H1 (cell line): ENCODE data around the gene REPS1. TPM values are rescaled to one million over a fixed set of nuclear protein-coding genes. Genes with fewer than 3 reads are reported as not detected.

Experiments used
- CTCF ChIA-PET: fragments of 300-600 bp; sonication (Branson Sonifier 250); formaldehyde crosslinking; loops from one replicate; lab custom pipeline; 2021; ENCODE audit not compliant: partially characterized antibody; lab: Charles Lee
- POLR2A ChIA-PET: fragments of 300-600 bp; sonication (Branson Sonifier 250); formaldehyde crosslinking; loops from one replicate; lab custom pipeline; 2021; ENCODE audit warnings: inconsistent platforms; ENCODE audit not compliant: partially characterized antibody; lab: Charles Lee
- DNase-seq, 2 experiments: peaks; one replicate each; pipeline versions ENCODE4 v3.0.0 to v3.0.0-alpha.2; 2010 to 2022; ENCODE audit warnings: low spot score in 2 of 2, low read depth in 1 of 2, mixed read lengths in 1 of 2
- FAIRE-seq: peaks from 2 replicates; lab custom pipeline; 2011; peaks lifted over from hg19 to GRCh38; lab: Jason Lieb, UNC
- H2AFZ ChIP-seq: 2 replicates; pipeline ENCODE4 v1.8.1; 2012; ENCODE audit warnings: low read length, inconsistent platforms
- H2AK5ac ChIP-seq: 2 replicates; pipeline ENCODE4 v1.6.1; 2013; ENCODE audit warnings: low read depth, low read length
- H2BK120ac ChIP-seq: replicated peaks from 2 replicates; pipeline ENCODE3; 2013; ENCODE audit warnings: low read depth, low read length, inconsistent platforms
- H2BK12ac ChIP-seq: 2 replicates; pipeline ENCODE4 v1.6.1; 2013; ENCODE audit warnings: low read depth, low read length
- H2BK15ac ChIP-seq: 2 replicates; pipeline ENCODE4 v1.6.1; 2013; ENCODE audit warnings: low read length
- H2BK20ac ChIP-seq: 2 replicates; pipeline ENCODE4 v1.6.1; 2013; ENCODE audit warnings: low read length
- H2BK5ac ChIP-seq: 2 replicates; pipeline ENCODE4 v1.6.1; 2013; ENCODE audit warnings: low read depth, low read length
- H3K14ac ChIP-seq: 2 replicates; pipeline ENCODE4 v1.6.1; 2013; ENCODE audit warnings: inconsistent platforms; ENCODE audit not compliant: insufficient read length
- H3K18ac ChIP-seq: 2 replicates; pipeline ENCODE4 v1.6.1; 2013; ENCODE audit warnings: low read length; ENCODE audit errors: extremely low read depth
- H3K23ac ChIP-seq: 2 replicates; pipeline ENCODE4 v1.6.1; 2013; ENCODE audit warnings: inconsistent platforms; ENCODE audit not compliant: insufficient read length
- H3K23me2 ChIP-seq: 2 replicates; pipeline ENCODE4 v1.6.1; 2013; ENCODE audit warnings: low read depth, low read length
- H3K27ac ChIP-seq: 2 replicates; pipeline ENCODE4 v1.6.1; 2011; ENCODE audit warnings: low read depth, low read length, inconsistent platforms
- H3K27me3 ChIP-seq, 4 experiments: replicated peaks in 1 of 4; 1 replicate in 1 of 4; 2 replicates in 3 of 4; pipeline versions ENCODE4 v1.6.1 to v1.8.1; 2011 to 2013; ENCODE audit warnings: low read length in 3 of 4, mild to moderate bottlenecking in 3 of 4, inconsistent platforms in 2 of 4, mixed read lengths in 2 of 4, moderate library complexity in 1 of 4; ENCODE audit not compliant: control insufficient read depth in 3 of 4, insufficient read depth in 3 of 4; ENCODE audit errors: extremely low read depth in 1 of 4
- H3K36me3 ChIP-seq, 4 experiments: 2 replicates each; pipeline versions ENCODE4 v1.6.1 to v1.8.1; 2011 to 2013; ENCODE audit warnings: mild to moderate bottlenecking in 4 of 4, low read length in 3 of 4, moderate library complexity in 2 of 4, control low read depth in 1 of 4, inconsistent platforms in 1 of 4; ENCODE audit not compliant: insufficient read depth in 4 of 4, control insufficient read depth in 2 of 4
- H3K4ac ChIP-seq: replicated peaks from 2 replicates; pipeline ENCODE3; 2013; ENCODE audit warnings: low read length, low read depth, mixed read lengths, inconsistent platforms; ENCODE audit not compliant: insufficient read length
- H3K4me1 ChIP-seq, 4 experiments: replicated peaks in 1 of 4; 1 replicate in 1 of 4; 2 replicates in 3 of 4; pipeline versions ENCODE4 v1.6.1 to v1.8.1; 2011 to 2013; ENCODE audit warnings: low read length in 3 of 4, inconsistent platforms in 2 of 4, mixed read lengths in 1 of 4; ENCODE audit not compliant: insufficient read depth in 4 of 4, control insufficient read depth in 3 of 4
- H3K4me2 ChIP-seq, 2 experiments: 2 replicates each; pipeline versions ENCODE4 v1.6.1 to v1.8.1; 2011 to 2013; ENCODE audit warnings: low read depth in 2 of 2, low read length in 2 of 2, control low read depth in 1 of 2, inconsistent platforms in 1 of 2, mild to moderate bottlenecking in 1 of 2; ENCODE audit not compliant: insufficient read depth in 1 of 2
- H3K4me3 ChIP-seq, 4 experiments: fragments of 200-600, 300-600 bp in 1 of 4; sonication (generic), shearing (Covaris generic), sonication (Bioruptor Twin) in 1 of 4; 2 replicates each; pipeline versions ENCODE4 v1.5.1 to v1.8.1; 2011 to 2016; ENCODE audit warnings: low read length in 4 of 4, low read depth in 3 of 4, control low read depth in 2 of 4, inconsistent platforms in 2 of 4, mild to moderate bottlenecking in 2 of 4, mixed read lengths in 1 of 4, moderate library complexity in 1 of 4; ENCODE audit not compliant: insufficient read depth in 2 of 4; ENCODE audit errors: extremely low read depth in 1 of 4
- H3K56ac ChIP-seq: replicated peaks from 2 replicates; pipeline ENCODE3; 2013; ENCODE audit warnings: low read depth, mild to moderate bottlenecking, mixed read lengths, low read length, inconsistent platforms; ENCODE audit not compliant: insufficient read length
- H3K79me1 ChIP-seq: 2 replicates; pipeline ENCODE4 v1.6.1; 2013; ENCODE audit warnings: low read depth, low read length, control low read depth
- H3K79me2 ChIP-seq, 2 experiments: 2 replicates each; pipeline versions ENCODE4 v1.6.1 to v1.8.1; 2012 to 2013; ENCODE audit warnings: low read length in 2 of 2, mild to moderate bottlenecking in 2 of 2, inconsistent platforms in 1 of 2; ENCODE audit not compliant: insufficient read depth in 2 of 2, control insufficient read depth in 1 of 2
- H3K9ac ChIP-seq, 4 experiments: replicated peaks in 1 of 4; 1 replicate in 1 of 4; 2 replicates in 3 of 4; pipeline versions ENCODE4 v1.6.1 to v1.8.1; 2011 to 2013; ENCODE audit warnings: low read depth in 3 of 4, low read length in 3 of 4, control low read depth in 2 of 4, mild to moderate bottlenecking in 2 of 4, moderate library complexity in 2 of 4, inconsistent platforms in 1 of 4; ENCODE audit errors: extremely low read depth in 1 of 4
- H3K9me3 ChIP-seq, 2 experiments: 2 replicates each; pipeline versions ENCODE4 v1.6.1 to v1.8.1; 2012 to 2013; ENCODE audit warnings: mild to moderate bottlenecking in 2 of 2, moderate library complexity in 2 of 2, control low read depth in 1 of 2, inconsistent platforms in 1 of 2, low read depth in 1 of 2, low read length in 1 of 2, mixed read lengths in 1 of 2; ENCODE audit not compliant: insufficient read depth in 2 of 2
- H4K20me1 ChIP-seq, 2 experiments: replicated peaks in 1 of 2; 2 replicates each; pipeline versions ENCODE3 to v1.8.1; 2011 to 2013; ENCODE audit warnings: inconsistent platforms in 2 of 2, low read length in 2 of 2, mild to moderate bottlenecking in 1 of 2; ENCODE audit not compliant: insufficient read depth in 2 of 2, control insufficient read depth in 1 of 2
- H4K5ac ChIP-seq: 2 replicates; pipeline ENCODE4 v1.6.1; 2013; ENCODE audit warnings: low read length, low read depth, mixed read lengths, inconsistent platforms; ENCODE audit not compliant: insufficient read length
- H4K8ac ChIP-seq: 2 replicates; pipeline ENCODE4 v1.8.0; 2013; ENCODE audit warnings: mild to moderate bottlenecking, moderate library complexity, low read length, inconsistent platforms; ENCODE audit not compliant: insufficient read depth; ENCODE audit errors: extremely low read depth
- H4K91ac ChIP-seq: replicated peaks from 2 replicates; pipeline ENCODE3; 2013; ENCODE audit warnings: low read length, mixed read lengths, inconsistent platforms; ENCODE audit not compliant: insufficient read length
- RBBP5 ChIP-seq: IDR thresholded peaks from 2 replicates; pipeline ENCODE4 v1.7.1; 2012; ENCODE audit warnings: low read depth, mild to moderate bottlenecking, inconsistent platforms, low read length, moderate library complexity, borderline replicate concordance
- WGBS, 2 experiments: shearing (Covaris generic) in 1 of 2; methylation state at CpG; one replicate each; pipeline versions ENCODE4 v1.1.6 to v1.1.7; 2013 to 2015; ENCODE audit warnings: low lambda C conversion rate in 2 of 2, mixed read lengths in 2 of 2, inconsistent platforms in 1 of 2, low coverage in 1 of 2, missing lambda C conversion rate in 1 of 2; ENCODE audit not compliant: insufficient replicate concordance in 2 of 2, insufficient coverage in 1 of 2, insufficient read length in 1 of 2; ENCODE audit errors: extremely low coverage in 1 of 2, missing lambda C conversion rate in 1 of 2; 5-methylcytosine and 5-hydroxymethylcytosine counted together
- polyA plus RNA-seq, 7 experiments: library from polyadenylated mRNA; depleted of rRNA in 3 of 7; stranded (reverse) in 5 of 7; unstranded in 2 of 7; fragments of >200 nt in 5 of 7; fragments of 200-250 nt in 2 of 7; gene quantifications; 1 replicate in 5 of 7; 2 replicates in 1 of 7; 4 replicates in 1 of 7; pipeline versions ENCODE4 v1.2.1 to v1.2.3, GENCODE V29; 2011 to 2013; ENCODE audit warnings: missing spikeins in 2 of 7, mixed read lengths in 2 of 7
- total RNA-seq: library from RNA; stranded (reverse); fragmentation: NEBNext Ultra II Directional; extraction: Animal tissue kit (Norgen Biotek cat#: 25700); gene quantifications from 2 replicates; pipeline ENCODE4 v1.2.1, GENCODE V29; 2021

Gene REPS1
- total and polyA plus RNA-seq, 2 of the 8 experiments (the other 6 are each of a cell fraction or from before 2014, with no cell fraction given): 52.1 to 68.9 TPM

GRCh38 chr6:138863321-138863720, 124.7 kb downstream of the REPS1 start:
- Histone ChIP-seq H3K79me1 (no peaks in the 10 kb centered on the region), H2BK15ac (no peak overlapping the region), H4K20me1 (no peaks in the 10 kb centered on the region), H3K27me3 (no peaks in the 10 kb centered on the region), H4K91ac (no peak overlapping the region), H2BK120ac (no peak overlapping the region), H4K8ac (no peak overlapping the region), H2BK20ac (no peak overlapping the region), H3K9me3 (no peaks in the 10 kb centered on the region), H3K23ac (no peak overlapping the region), H3K36me3 (no peaks in the 10 kb centered on the region), H2BK5ac (no peak overlapping the region), H3K4me3 (no peak overlapping the region), H3K4me2 (no peak overlapping the region), H4K5ac (no peak overlapping the region), H2AFZ (no peak overlapping the region), H2BK12ac (no peak overlapping the region), H3K18ac (no peak overlapping the region), H3K56ac (no peak overlapping the region), H3K9ac (no peak overlapping the region), H3K23me2 (no peaks in the 10 kb centered on the region), H3K79me2 (no peaks in the 10 kb centered on the region), H3K4me1 (no peaks in the 10 kb centered on the region), H3K14ac (no peak overlapping the region), H2AK5ac (no peak overlapping the region), H3K27ac (no peak overlapping the region), H3K4ac (no peak overlapping the region)
- no peak for FAIRE-seq
- CTCF ChIA-PET: no interaction called here
- no peak for TF ChIP-seq RBBP5
- WGBS, 2 experiments: 96% methylated on average over 9 of the region's 9 CpGs; no CpG with 5 or more reads in 1 of the 2 experiments
- DNase-seq: no peak
- POLR2A ChIA-PET: no interaction called here
